ENCODE data around the gene SEC61A2. TPM values are rescaled to one million over a fixed set of nuclear protein-coding genes. Genes with fewer than 3 reads are reported as not detected.

SEC61A2 gene
- polyA plus RNA-seq, 1 donor from 2014 or later = 75.4 TPM

GRCh38 chr10:12191715-12192114, 62.2 kb downstream of the SEC61A2 start:
- H4K20me1 ChIP-seq (ENCODE audit: insufficient read depth) = no peaks in the 10 kb centered on the region
- H3F3A ChIP-seq (ENCODE audit: insufficient read depth, low read length, poor library complexity, severe bottlenecking) = no peaks in the 10 kb centered on the region
- H3K9me3 ChIP-seq (ENCODE audit: low read length) = no peaks in the 10 kb centered on the region
- no peak overlapping the region for H3K4me3 ChIP-seq (ENCODE audit: low read length)
- no peak for TF ChIP-seq EZH2 (IDR thresholded peaks at IDR 0.05; ENCODE audit: borderline replicate concordance, insufficient read depth, low read length, poor library complexity, severe bottlenecking)
- no peak for TF ChIP-seq RAD21 (conservative IDR thresholded peaks at IDR 0.05)
- no peak for TF ChIP-seq SMC3 (conservative IDR thresholded peaks at IDR 0.05; ENCODE audit: poor library complexity)
- TF ChIP-seq EP300 (conservative IDR thresholded peaks at IDR 0.05; ENCODE audit: poor library complexity, severe bottlenecking) = no peak
- TF ChIP-seq CTCF (IDR thresholded peaks at IDR 0.05; ENCODE audit: poor library complexity, severe bottlenecking) = no peak
- no peak for TF ChIP-seq REST (IDR thresholded peaks at IDR 0.05; ENCODE audit: borderline replicate concordance)
- TF ChIP-seq POLR2AphosphoS5 (IDR thresholded peaks at IDR 0.05) = no peak
- no peak for TF ChIP-seq TAF1 (IDR thresholded peaks at IDR 0.05; ENCODE audit: low read depth)
- TF ChIP-seq MXI1 (conservative IDR thresholded peaks at IDR 0.05; ENCODE audit: poor library complexity, severe bottlenecking) = no peak
- H3K4me2 ChIP-seq (ENCODE audit: low read length) = no peak overlapping the region
- H3K27me3 ChIP-seq (ENCODE audit: insufficient read depth, low read depth, low read length) = no peaks in the 10 kb centered on the region
- H3K9ac ChIP-seq (ENCODE audit: low read length) = no peak overlapping the region
- no peak overlapping the region for H2AFZ ChIP-seq (ENCODE audit: low read depth, low read length)
- peaks cover 16% of the 10 kb centered on the region for H3K79me2 ChIP-seq (replicated peaks; ENCODE audit: insufficient read depth, low read length)
- no peak overlapping the region for H3K27ac ChIP-seq (ENCODE audit: low read length)
- no peaks in the 10 kb centered on the region for H3K36me3 ChIP-seq (ENCODE audit: insufficient read depth, low read length)
- H3K9me2 ChIP-seq (ENCODE audit: insufficient read depth, low read length) = no peaks in the 10 kb centered on the region

GRCh38 chr10:12193193-12193592, 63.7 kb downstream of the SEC61A2 start:
- Histone ChIP-seq H3K79me2 (replicated peaks; ENCODE audit: insufficient read depth, low read length) (peaks cover 31% of the 10 kb centered on the region), H3F3A (ENCODE audit: insufficient read depth, low read length, poor library complexity, severe bottlenecking) (no peaks in the 10 kb centered on the region), H3K9ac (ENCODE audit: low read length) (no peak overlapping the region), H3K9me3 (ENCODE audit: low read length) (no peaks in the 10 kb centered on the region), H3K27ac (ENCODE audit: low read length) (no peak overlapping the region), H3K4me3 (ENCODE audit: low read length) (no peak overlapping the region), H3K36me3 (ENCODE audit: insufficient read depth, low read length) (no peaks in the 10 kb centered on the region), H2AFZ (ENCODE audit: low read depth, low read length) (no peak overlapping the region), H3K4me2 (ENCODE audit: low read length) (no peak overlapping the region), H3K9me2 (ENCODE audit: insufficient read depth, low read length) (no peaks in the 10 kb centered on the region), H3K27me3 (ENCODE audit: insufficient read depth, low read depth, low read length) (no peaks in the 10 kb centered on the region), H4K20me1 (ENCODE audit: insufficient read depth) (no peaks in the 10 kb centered on the region)
- TF ChIP-seq SMC3 (conservative IDR thresholded peaks at IDR 0.05; ENCODE audit: poor library complexity) = no peak
- no peak for TF ChIP-seq MXI1 (conservative IDR thresholded peaks at IDR 0.05; ENCODE audit: poor library complexity, severe bottlenecking)
- TF ChIP-seq POLR2AphosphoS5 (IDR thresholded peaks at IDR 0.05) = no peak
- no peak for TF ChIP-seq CTCF (IDR thresholded peaks at IDR 0.05; ENCODE audit: poor library complexity, severe bottlenecking)
- no peak for TF ChIP-seq RAD21 (conservative IDR thresholded peaks at IDR 0.05)
- TF ChIP-seq EP300 (conservative IDR thresholded peaks at IDR 0.05; ENCODE audit: poor library complexity, severe bottlenecking) = no peak
- no peak for TF ChIP-seq REST (IDR thresholded peaks at IDR 0.05; ENCODE audit: borderline replicate concordance)
- no peak for TF ChIP-seq TAF1 (IDR thresholded peaks at IDR 0.05; ENCODE audit: low read depth)
- TF ChIP-seq EZH2 (IDR thresholded peaks at IDR 0.05; ENCODE audit: borderline replicate concordance, insufficient read depth, low read length, poor library complexity, severe bottlenecking) = no peak
